Esophagus muscularis mucosa (tissue), 4 donors: ENCODE results near the gene ZNRF2. TPM values are rescaled to one million over a fixed set of nuclear protein-coding genes. Genes with fewer than 3 reads are reported as not detected.

Experiments
- DNase-seq: peaks from one replicate; pipeline ENCODE4 v3.0.0-alpha.2; 2017; ENCODE audit errors: extremely low spot score
- H3K27ac ChIP-seq, 4 donors: fragments of 200-600 bp; sonication (generic); replicated peaks in 1 of 4; 1 replicate in 3 of 4; 2 replicates in 1 of 4; pipeline ENCODE4 v1.5.1; 2016 to 2019; ENCODE audit warnings: mild to moderate bottlenecking in 1 of 4
- H3K27me3 ChIP-seq, 4 donors: fragments of 200-600 bp; sonication (generic); one replicate each; pipeline versions ENCODE4 v1.5.1 to v1.6.0; 2016 to 2019
- H3K36me3 ChIP-seq, 4 donors: fragments of 200-600 bp; sonication (generic); one replicate each; pipeline ENCODE4 v1.5.1; 2016 to 2019
- H3K4me1 ChIP-seq, 4 donors: fragments of 200-600 bp; sonication (generic); one replicate each; pipeline ENCODE4 v1.5.1; 2016 to 2019
- H3K4me3 ChIP-seq, 4 donors: fragments of 200-600 bp; sonication (generic); 1 replicate in 2 of 4; 2 replicates in 2 of 4; pipeline ENCODE4 v1.5.1; 2016 to 2019; ENCODE audit warnings: mild to moderate bottlenecking in 4 of 4, moderate library complexity in 1 of 4
- H3K9me3 ChIP-seq, 4 donors: fragments of 200-600 bp; sonication (generic); 1 replicate in 3 of 4; 2 replicates in 1 of 4; pipeline ENCODE4 v1.5.1; 2016 to 2019
- CTCF ChIP-seq, 3 experiments: fragments of 200-600 bp in 2 of 3; fragments of 450-650 bp in 1 of 3; sonication (generic) in 2 of 3; IDR thresholded peaks; one replicate each; pipeline ENCODE4 v1.5.1; 2017 to 2019; ENCODE audit warnings: antibody characterized with exemption in 3 of 3, mild to moderate bottlenecking in 2 of 3, moderate library complexity in 1 of 3
- EP300 ChIP-seq: sonication (generic); formaldehyde crosslinking; IDR thresholded peaks from one replicate; pipeline ENCODE4 v1.6.1; 2017; ENCODE audit warnings: antibody characterized with exemption
- POLR2A ChIP-seq: fragments of 450-650 bp; IDR thresholded peaks from one replicate; pipeline ENCODE4 v1.6.1; 2017; ENCODE audit warnings: antibody characterized with exemption, moderate library complexity, mild to moderate bottlenecking, low read depth
- POLR2AphosphoS5 ChIP-seq, 2 donors: sonication (generic); formaldehyde crosslinking; IDR thresholded peaks; one replicate each; pipeline ENCODE4 v1.6.1; 2017; ENCODE audit warnings: antibody characterized with exemption in 2 of 2
- WGBS: methylation state at CpG from one replicate; pipeline ENCODE4 v1.1.5; 2018; 5-methylcytosine and 5-hydroxymethylcytosine counted together
- intact Hi-C: fragments of 100-400 bp; cut with DNase I; formaldehyde crosslinking; loops from one replicate; pipeline ENCODE4 v1.15.1; 2023
- total RNA-seq, 4 donors: library from RNA; depleted of rRNA; stranded (reverse); fragments of >200 nt; gene quantifications; one replicate each; pipeline versions ENCODE4 v1.1.0 to v1.2.1, GENCODE V29; 2016

ZNRF2 gene
- total RNA-seq, 4 donors from 2014 or later = 16.9 to 23.5 (median 20.2) TPM

GRCh38 chr7:30268586-30268985, 15.8 kb upstream of the ZNRF2 start:
- TF ChIP-seq POLR2AphosphoS5 (IDR thresholded peaks at IDR 0.05) (no peak), CTCF (IDR thresholded peaks at IDR 0.05) (no peak), EP300 (no peak), POLR2A (no peak)
- Histone ChIP-seq H3K4me3 (no peak overlapping the region), H3K27ac (no peak overlapping the region), H3K4me1 (peaks cover 0 to 14% (median 12%) of the 10 kb centered on the region in 4 donors), H3K9me3 (no peaks in the 10 kb centered on the region), H3K27me3 (no peaks in the 10 kb centered on the region), H3K36me3 (no peaks in the 10 kb centered on the region)
- intact Hi-C loops = no loop called here
- WGBS = 72% methylated on average over 6 of the region's 6 CpGs
- no peak for DNase-seq

- H3K36me3 ChIP-seq = no peaks in the 10 kb centered on the region
- DNase-seq = no peak
- H3K4me1 ChIP-seq = peaks cover 0 to 14% (median 12%) of the 10 kb centered on the region in 4 donors
- no peaks in the 10 kb centered on the region for H3K9me3 ChIP-seq
- intact Hi-C loops = no loop called here
- TF ChIP-seq CTCF (IDR thresholded peaks at IDR 0.05) = no peak
- TF ChIP-seq EP300 = no peak
- no peak for TF ChIP-seq POLR2A
- TF ChIP-seq POLR2AphosphoS5 (IDR thresholded peaks at IDR 0.05) = no peak
- 20% methylated on average over 2 of the region's 2 CpGs for WGBS
- no peaks in the 10 kb centered on the region for H3K27me3 ChIP-seq
- no peak overlapping the region for H3K4me3 ChIP-seq
- no peak overlapping the region for H3K27ac ChIP-seq
Observed at GRCh38 chr7:30269490-30269889, 14.9 kb upstream of the ZNRF2 start.

DNA sequence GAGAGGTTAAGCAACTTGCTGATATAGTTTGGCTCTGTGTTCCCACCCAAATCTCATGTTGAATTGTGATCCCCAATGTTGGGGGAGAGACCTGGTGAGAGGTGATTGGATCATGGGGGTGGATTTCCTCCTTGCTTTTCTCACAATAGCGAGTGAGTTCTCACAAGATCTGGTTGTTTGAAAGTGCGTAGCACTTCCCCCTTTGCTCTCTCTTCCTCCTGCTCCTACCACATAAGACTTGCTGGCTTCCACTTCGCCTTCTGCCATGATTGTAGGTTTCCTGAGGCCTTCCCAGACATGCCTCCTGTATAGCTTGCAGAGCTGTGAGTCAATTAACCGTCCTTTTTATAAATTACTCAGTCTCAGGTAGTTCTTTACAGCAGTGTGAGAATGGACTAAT, 13.5 kb upstream of the ZNRF2 start:
- WGBS = 83% methylated on average over 4 of the region's 4 CpGs
- intact Hi-C loops = loop anchor here (10.0 kb wide), 1 partner anchor 106 kb away; no protein-coding TSS in a partner anchor
- TF ChIP-seq POLR2A (no peak), CTCF (IDR thresholded peaks at IDR 0.05) (no peak), EP300 (no peak), POLR2AphosphoS5 (IDR thresholded peaks at IDR 0.05) (no peak)

DNA sequence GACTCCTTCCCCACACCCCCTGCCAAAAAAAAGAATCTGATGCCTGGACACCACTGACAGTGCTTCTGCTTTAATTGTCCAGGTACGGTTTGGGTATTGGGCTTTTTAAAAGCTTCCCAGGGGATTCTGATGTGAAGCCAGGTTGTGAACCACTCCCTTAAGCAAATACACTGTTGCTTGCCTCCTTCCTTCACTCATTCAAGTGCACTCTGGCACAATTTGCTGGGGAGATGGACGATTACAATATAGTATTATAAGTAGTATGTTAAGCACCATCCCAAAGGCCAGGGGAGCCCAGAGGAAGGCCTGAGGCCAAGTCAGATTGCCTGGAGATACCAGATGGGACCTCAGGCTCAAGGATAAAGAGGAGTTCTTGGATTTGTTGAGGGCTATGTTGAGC, 12.3 kb upstream of the ZNRF2 start:
- Histone ChIP-seq H3K4me1 (peaks cover 0 to 18% (median 13%) of the 10 kb centered on the region in 4 donors), H3K27ac (no peak overlapping the region), H3K36me3 (no peaks in the 10 kb centered on the region), H3K27me3 (no peaks in the 10 kb centered on the region), H3K9me3 (no peaks in the 10 kb centered on the region), H3K4me3 (no peak overlapping the region)
- intact Hi-C loops = loop anchor here (10.0 kb wide), 1 partner anchor 107 kb away; no protein-coding TSS in a partner anchor
- no peak for TF ChIP-seq POLR2A
- DNase-seq = no peak
- WGBS = 88% methylated on average over 2 of the region's 2 CpGs

More for the DNA sequence above, 13.5 kb upstream of the ZNRF2 start:
- no peaks in the 10 kb centered on the region for H3K27me3 ChIP-seq
- no peaks in the 10 kb centered on the region for H3K9me3 ChIP-seq
- peaks cover 0 to 14% (median 12%) of the 10 kb centered on the region in 4 donors for H3K4me1 ChIP-seq
- no peak overlapping the region for H3K4me3 ChIP-seq
- no peak overlapping the region for H3K27ac ChIP-seq
- H3K36me3 ChIP-seq = no peaks in the 10 kb centered on the region
- no peak for DNase-seq

DNA sequence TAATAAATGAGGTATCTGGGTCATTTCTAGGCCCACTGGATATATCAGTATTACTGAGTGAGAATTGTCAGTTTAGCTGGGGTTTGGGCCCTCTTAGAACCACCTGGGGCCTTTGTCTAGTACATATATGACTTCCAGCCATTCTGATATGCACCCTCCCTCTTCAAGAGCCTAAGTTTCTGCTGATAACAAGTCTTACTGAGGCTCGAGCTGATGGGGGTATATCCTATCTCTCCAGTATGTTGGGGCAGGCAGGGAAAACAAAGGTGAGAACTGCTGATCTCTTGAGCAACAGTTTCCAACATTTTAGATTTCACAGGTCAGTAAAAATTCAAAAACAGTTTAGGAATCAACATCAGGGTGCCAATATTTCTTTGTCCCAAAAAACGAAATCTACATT, 10.8 kb upstream of the ZNRF2 start:
- Histone ChIP-seq H3K27ac (no peak overlapping the region), H3K9me3 (no peaks in the 10 kb centered on the region), H3K27me3 (no peaks in the 10 kb centered on the region), H3K4me3 (no peak overlapping the region), H3K4me1 (peaks cover 0 to 24% (median 18%) of the 10 kb centered on the region in 4 donors), H3K36me3 (no peaks in the 10 kb centered on the region)
- intact Hi-C loops = loop anchor here (10.0 kb wide), 1 partner anchor 109 kb away; no protein-coding TSS in a partner anchor
- WGBS = 81% methylated on average over 2 of the region's 2 CpGs
- TF ChIP-seq CTCF (IDR thresholded peaks at IDR 0.05) (no peak), POLR2AphosphoS5 (IDR thresholded peaks at IDR 0.05) (no peak), EP300 (no peak), POLR2A (no peak)
- no peak for DNase-seq
